Caco-2 (cell line): ENCODE measurements around the gene PDXDC1. TPM values are rescaled to one million over a fixed set of nuclear protein-coding genes. Genes with fewer than 3 reads are reported as not detected.

Experiments used
- BruUV-seq: library from RNA; stranded (reverse); fragments of 400-500 nt; replicated peaks from 2 replicates; lab custom pipeline; 2021; lab: Mats Ljungman, UMichigan
- CTCF ChIA-PET: fragments of 300-600 bp; sonication (Branson Sonifier 250); formaldehyde crosslinking; loops from one replicate; lab custom pipeline; 2022; ENCODE audit warnings: antibody characterized with exemption; lab: Charles Lee
- POLR2A ChIA-PET: fragments of 300-600 bp; sonication (Branson Sonifier 250); formaldehyde crosslinking; loops from one replicate; lab custom pipeline; 2022; ENCODE audit warnings: antibody characterized with exemption; lab: Charles Lee
- DNase-seq, 2 experiments: peaks; one replicate each; pipeline versions ENCODE4 v3.0.0 to v3.0.0-alpha.2; 2020 to 2022
- H3K27me3 ChIP-seq: replicated peaks from 2 replicates; pipeline ENCODE4 v1.6.0; 2011; ENCODE audit warnings: low read length; ENCODE audit not compliant: control insufficient read depth, insufficient read depth
- H3K36me3 ChIP-seq: 2 replicates; pipeline ENCODE4 v1.5.1; 2011; ENCODE audit warnings: low read length; ENCODE audit not compliant: control insufficient read depth, insufficient read depth
- H3K4me1 ChIP-seq: fragments of 250-450 bp; sonication (Bioruptor Pico); 2 replicates; pipeline ENCODE4 v1.5.1; 2020; ENCODE audit warnings: mild to moderate bottlenecking
- H3K4me3 ChIP-seq: 2 replicates; pipeline ENCODE4 v1.5.1; 2011; ENCODE audit warnings: low read depth, mild to moderate bottlenecking, control low read depth, low read length
- H3K9me3 ChIP-seq: fragments of 250-450 bp; sonication (Bioruptor Pico); 2 replicates; pipeline ENCODE4 v1.5.1; 2020; ENCODE audit warnings: mild to moderate bottlenecking, moderate library complexity
- H3K27ac Mint-ChIP-seq: one replicate; pipeline ENCODE4 v1.8.0; 2022; ENCODE audit warnings: mixed read lengths; ENCODE audit not compliant: unreplicated experiment
- H3K27me3 Mint-ChIP-seq: one replicate; pipeline ENCODE4 v1.8.0; 2022; ENCODE audit warnings: mixed read lengths; ENCODE audit not compliant: insufficient read depth, unreplicated experiment
- H3K36me3 Mint-ChIP-seq: one replicate; pipeline ENCODE4 v1.8.0; 2022; ENCODE audit warnings: mild to moderate bottlenecking, mixed read lengths; ENCODE audit not compliant: insufficient read depth, unreplicated experiment
- H3K4me1 Mint-ChIP-seq: one replicate; pipeline ENCODE4 v1.8.0; 2022; ENCODE audit warnings: low read depth, mixed read lengths; ENCODE audit not compliant: unreplicated experiment
- H3K4me3 Mint-ChIP-seq: one replicate; pipeline ENCODE4 v1.8.0; 2022; ENCODE audit warnings: mild to moderate bottlenecking, moderate library complexity, mixed read lengths; ENCODE audit not compliant: unreplicated experiment
- H3K9me3 Mint-ChIP-seq: one replicate; pipeline ENCODE4 v1.8.0; 2022; ENCODE audit warnings: mixed read lengths; ENCODE audit not compliant: unreplicated experiment
- CTCF ChIP-seq, 2 experiments: fragments of 200-600 bp in 1 of 2; IDR thresholded peaks; 1 replicate in 1 of 2; 2 replicates in 1 of 2; pipeline versions ENCODE4 v1.5.1 to v1.8.0; 2011 to 2022; ENCODE audit warnings: antibody characterized with exemption in 1 of 2, control low read depth in 1 of 2, inconsistent platforms in 1 of 2, low read depth in 1 of 2, low read length in 1 of 2, mild to moderate bottlenecking in 1 of 2, moderate library complexity in 1 of 2; ENCODE audit not compliant: insufficient read depth in 1 of 2, severe bottlenecking in 1 of 2, unreplicated experiment in 1 of 2
- intact Hi-C: fragments of 100-400 bp; cut with micrococcal nuclease; formaldehyde crosslinking; loops from one replicate; pipeline ENCODE4 v1.10.0; 2022; ENCODE audit not compliant: unreplicated experiment
- total RNA-seq: library from RNA; stranded (reverse); gene quantifications from 2 replicates; pipeline ENCODE4 v1.2.3, GENCODE V29; 2022

Gene PDXDC1
- total RNA-seq, 1 experiment from 2014 or later = 139 TPM

DNA sequence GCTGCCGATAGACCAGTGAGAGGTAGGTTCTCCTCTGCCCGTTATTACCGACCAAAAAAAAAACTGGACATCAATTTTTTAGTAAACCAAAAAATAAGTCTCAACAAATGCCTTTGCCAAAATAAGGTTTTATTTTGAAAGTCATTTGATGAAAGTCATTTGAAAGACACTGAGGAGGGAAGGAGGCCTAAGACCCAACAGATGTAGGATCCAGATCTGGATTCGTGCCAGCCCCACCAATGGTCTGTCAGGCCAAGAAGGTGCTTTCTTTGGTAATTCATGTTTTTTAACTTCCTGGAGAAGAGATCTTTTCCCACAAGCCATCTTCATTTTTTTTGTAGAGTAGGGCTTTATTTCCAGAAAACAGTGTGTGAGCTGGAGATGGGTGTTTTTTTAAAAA, 62.9 kb downstream of the PDXDC1 start:
- intact Hi-C loops = no loop called here
- H3K4me1 Mint-ChIP-seq = no peaks in the 10 kb centered on the region
- Histone ChIP-seq H3K36me3 (peaks cover 6% of the 10 kb centered on the region), H3K27me3 (no peaks in the 10 kb centered on the region), H3K9me3 (no peaks in the 10 kb centered on the region), H3K4me3 (no peak overlapping the region), H3K4me1 (no peaks in the 10 kb centered on the region)
- H3K36me3 Mint-ChIP-seq = peaks cover 73% of the 10 kb centered on the region
- ChIA-PET CTCF (no interaction called here), POLR2A (no interaction called here)
- no peak overlapping the region for H3K4me3 Mint-ChIP-seq
- no peak for TF ChIP-seq CTCF (IDR thresholded peaks at IDR 0.05; ENCODE audit: insufficient read depth in 1 of 2, low read depth in 1 of 2, low read length in 1 of 2, severe bottlenecking in 1 of 2, unreplicated experiment in 1 of 2)
- no peak overlapping the region for H3K27ac Mint-ChIP-seq
- no TSS peak for BruUV-seq
- DNase-seq = no peak
- no peaks in the 10 kb centered on the region for H3K27me3 Mint-ChIP-seq
- H3K9me3 Mint-ChIP-seq = no peaks in the 10 kb centered on the region

GRCh38 chr16:15038689-15039088, 63.9 kb downstream of the PDXDC1 start:
- DNase-seq = no peak
- H3K9me3 ChIP-seq = no peaks in the 10 kb centered on the region
- intact Hi-C loops = no loop called here
- Mint-ChIP-seq H3K9me3 (no peaks in the 10 kb centered on the region), H3K27me3 (no peaks in the 10 kb centered on the region), H3K36me3 (peaks cover 70% of the 10 kb centered on the region), H3K4me1 (no peaks in the 10 kb centered on the region), H3K27ac (no peak overlapping the region), H3K4me3 (no peak overlapping the region)
- no peaks in the 10 kb centered on the region for H3K27me3 ChIP-seq
- peaks cover 4% of the 10 kb centered on the region; the same call in 1 of the 2 replicates for H3K36me3 ChIP-seq
- H3K4me3 ChIP-seq = no peak overlapping the region
- POLR2A ChIA-PET = no interaction called here
- BruUV-seq = no TSS peak
- H3K4me1 ChIP-seq = no peaks in the 10 kb centered on the region
- no peak for TF ChIP-seq CTCF (IDR thresholded peaks at IDR 0.05; ENCODE audit: insufficient read depth in 1 of 2, low read depth in 1 of 2, low read length in 1 of 2, severe bottlenecking in 1 of 2, unreplicated experiment in 1 of 2)
- CTCF ChIA-PET = no interaction called here

GRCh38 chr16:15041271-15042004, 66.6 kb downstream of the PDXDC1 start:
- no peaks in the 10 kb centered on the region for H3K9me3 Mint-ChIP-seq
- POLR2A ChIA-PET = no interaction called here
- intact Hi-C loops = no loop called here
- no peak for TF ChIP-seq CTCF (IDR thresholded peaks at IDR 0.05; ENCODE audit: insufficient read depth in 1 of 2, low read depth in 1 of 2, low read length in 1 of 2, severe bottlenecking in 1 of 2, unreplicated experiment in 1 of 2)
- no peaks in the 10 kb centered on the region for H3K27me3 Mint-ChIP-seq
- no peak for DNase-seq
- Histone ChIP-seq H3K4me3 (no peak overlapping the region), H3K4me1 (no peaks in the 10 kb centered on the region), H3K9me3 (no peaks in the 10 kb centered on the region), H3K27me3 (no peaks in the 10 kb centered on the region), H3K36me3 (peaks cover 4% of the 10 kb centered on the region; the same call in 1 of the 2 replicates)
- CTCF ChIA-PET = no interaction called here
- H3K27ac Mint-ChIP-seq = no peak overlapping the region
- H3K4me3 Mint-ChIP-seq = no peak overlapping the region
- no peaks in the 10 kb centered on the region for H3K4me1 Mint-ChIP-seq
- peaks cover 62% of the 10 kb centered on the region for H3K36me3 Mint-ChIP-seq
- BruUV-seq = no TSS peak
